NCI-H774 (cell line): ENCODE data around the gene SGSM2.

Experiments used
- DNase-seq: peaks from one replicate; lab custom pipeline; 2025; lab: John Stamatoyannopoulos, UW

The SGSM2 gene

GRCh38 chr17:2398655-2399571 lies 61.6 kb downstream of the SGSM2 start:
- DNase-seq = peak; percentile 29

GRCh38 chr17:2399572-2400473 lies 62.5 kb downstream of the SGSM2 start:
- DNase-seq = peak; percentile 85

GRCh38 chr17:2400474-2400866 lies 63.2 kb downstream of the SGSM2 start:
- DNase-seq = no peak

GRCh38 chr17:2400877-2401425 lies 63.6 kb downstream of the SGSM2 start, which contains the start of gene MNT:
TSS of gene MNT (minus strand) at chr17:2401060. CDS start at chr17:2400712, 348 bp downstream.
- peak; percentile 83 for DNase-seq

- DNase-seq = peak; percentile 89
These were observed 64.3 kb downstream of the SGSM2 start for GRCh38 chr17:2401426-2402221.

- DNase-seq = no peak
These were observed 65.2 kb downstream of the SGSM2 start for GRCh38 chr17:2402544-2402943.

- DNase-seq = no peak
These were observed 65.7 kb downstream of the SGSM2 start for GRCh38 chr17:2403044-2403443.

GRCh38 chr17:2405247-2405926 lies 68.1 kb downstream of the SGSM2 start:
- no peak for DNase-seq

- DNase-seq = no peak
These were observed 69.1 kb downstream of the SGSM2 start for GRCh38 chr17:2406271-2406902.

GRCh38 chr17:2406903-2407790 lies 69.8 kb downstream of the SGSM2 start:
- DNase-seq = no peak

GRCh38 chr17:2410951-2411350 lies 73.7 kb downstream of the SGSM2 start:
- DNase-seq = no peak

- DNase-seq = no peak
These were observed 75.3 kb downstream of the SGSM2 start for GRCh38 chr17:2412561-2413021.

GRCh38 chr17:2414446-2415064 lies 77.3 kb downstream of the SGSM2 start:
- DNase-seq = no peak

GRCh38 chr17:2415081-2415480 lies 77.8 kb downstream of the SGSM2 start:
- no peak for DNase-seq

- peak; percentile 32 for DNase-seq
These were observed 78.9 kb downstream of the SGSM2 start for GRCh38 chr17:2416010-2416734.

- no peak for DNase-seq
These were observed 81.3 kb downstream of the SGSM2 start for GRCh38 chr17:2418572-2418971.

- no peak for DNase-seq
These were observed 82.2 kb downstream of the SGSM2 start for GRCh38 chr17:2419486-2419885.

GRCh38 chr17:2420176-2420575 lies 82.9 kb downstream of the SGSM2 start:
- no peak for DNase-seq
